Prostate gland (tissue), 2 donors: ENCODE data around the gene MBNL1. TPM values are rescaled to one million over a fixed set of nuclear protein-coding genes. Genes with fewer than 3 reads are reported as not detected.

Experiments used
- DNase-seq: peaks from one replicate; pipeline ENCODE4 v3.0.0-alpha.2; 2019; ENCODE audit warnings: low spot score
- H3K27ac ChIP-seq, 2 donors: fragments of 200-600 bp; sonication (generic); 2 replicates each; pipeline ENCODE4 v1.5.1; 2017 to 2019
- H3K27me3 ChIP-seq: fragments of 200-600 bp; sonication (generic); replicated peaks from 2 replicates; pipeline ENCODE4 v1.5.1; 2019; ENCODE audit not compliant: insufficient read depth
- H3K36me3 ChIP-seq, 2 donors: fragments of 200-600 bp; sonication (generic); 1 replicate in 1 of 2; 2 replicates in 1 of 2; pipeline versions ENCODE4 v1.5.1 to v1.8.1; 2017 to 2019
- H3K4me1 ChIP-seq: fragments of 200-600 bp; sonication (generic); replicated peaks from 2 replicates; pipeline ENCODE4 v1.5.1; 2019
- H3K4me3 ChIP-seq, 2 donors: fragments of 200-600 bp; sonication (generic); 2 replicates each; pipeline ENCODE4 v1.5.1; 2017 to 2019
- H3K9me3 ChIP-seq: fragments of 200-600 bp; sonication (generic); 2 replicates; pipeline ENCODE4 v1.5.1; 2017
- POLR2A ChIP-seq: fragments of 450-650 bp; IDR thresholded peaks from one replicate; pipeline ENCODE4 v1.6.1; 2016; ENCODE audit warnings: antibody characterized with exemption, mild to moderate bottlenecking
- POLR2AphosphoS5 ChIP-seq: sonication (generic); formaldehyde crosslinking; IDR thresholded peaks from one replicate; pipeline ENCODE4 v1.6.1; 2017; ENCODE audit warnings: antibody characterized with exemption
- WGBS: methylation state at CpG from one replicate; pipeline ENCODE4 v1.1.5; 2018; 5-methylcytosine and 5-hydroxymethylcytosine counted together
- intact Hi-C: fragments of 100-400 bp; cut with DNase I; formaldehyde crosslinking; loops from one replicate; pipeline ENCODE4 v1.14.2; 2022
- total RNA-seq, 2 donors: library from RNA; depleted of rRNA; stranded (reverse); fragments of >200 nt; gene quantifications; one replicate each; pipeline ENCODE4 v1.1.0, GENCODE V29; 2016
- TF ChIP-seq, protein P1 (sequence below), 4 experiments: fragments of 200-600 bp in 2 of 4; fragments of 450-650 bp in 2 of 4; sonication (generic) in 2 of 4; IDR thresholded peaks; 1 replicate in 3 of 4; 2 replicates in 1 of 4; pipeline ENCODE4 v1.5.1; 2016 to 2019; ENCODE audit warnings: antibody characterized with exemption in 4 of 4, mild to moderate bottlenecking in 2 of 4, moderate library complexity in 2 of 4

MBNL1 gene
- total RNA-seq, 2 donors from 2014 or later = 131 to 226 TPM

- H3K36me3 ChIP-seq = no peaks in the 10 kb centered on the region
- no peak overlapping the region for H3K4me3 ChIP-seq
- DNase-seq = no peak
- no peaks in the 10 kb centered on the region for H3K27me3 ChIP-seq
- H3K9me3 ChIP-seq = no peaks in the 10 kb centered on the region
- intact Hi-C loops = no loop called here
- TF ChIP-seq, protein P1, sequence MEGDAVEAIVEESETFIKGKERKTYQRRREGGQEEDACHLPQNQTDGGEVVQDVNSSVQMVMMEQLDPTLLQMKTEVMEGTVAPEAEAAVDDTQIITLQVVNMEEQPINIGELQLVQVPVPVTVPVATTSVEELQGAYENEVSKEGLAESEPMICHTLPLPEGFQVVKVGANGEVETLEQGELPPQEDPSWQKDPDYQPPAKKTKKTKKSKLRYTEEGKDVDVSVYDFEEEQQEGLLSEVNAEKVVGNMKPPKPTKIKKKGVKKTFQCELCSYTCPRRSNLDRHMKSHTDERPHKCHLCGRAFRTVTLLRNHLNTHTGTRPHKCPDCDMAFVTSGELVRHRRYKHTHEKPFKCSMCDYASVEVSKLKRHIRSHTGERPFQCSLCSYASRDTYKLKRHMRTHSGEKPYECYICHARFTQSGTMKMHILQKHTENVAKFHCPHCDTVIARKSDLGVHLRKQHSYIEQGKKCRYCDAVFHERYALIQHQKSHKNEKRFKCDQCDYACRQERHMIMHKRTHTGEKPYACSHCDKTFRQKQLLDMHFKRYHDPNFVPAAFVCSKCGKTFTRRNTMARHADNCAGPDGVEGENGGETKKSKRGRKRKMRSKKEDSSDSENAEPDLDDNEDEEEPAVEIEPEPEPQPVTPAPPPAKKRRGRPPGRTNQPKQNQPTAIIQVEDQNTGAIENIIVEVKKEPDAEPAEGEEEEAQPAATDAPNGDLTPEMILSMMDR (IDR thresholded peaks at IDR 0.05) = no peak
- TF ChIP-seq POLR2AphosphoS5 (no peak), POLR2A (no peak)
- no peak overlapping the region for H3K27ac ChIP-seq
- no peaks in the 10 kb centered on the region for H3K4me1 ChIP-seq
These were observed 49.8 kb downstream of the MBNL1 start for GRCh38 chr3:152318512-152318911.

GRCh38 chr3:152319256-152319655 lies 50.5 kb downstream of the MBNL1 start:
- no peak overlapping the region for H3K27ac ChIP-seq
- no peak overlapping the region for H3K4me3 ChIP-seq
- no peaks in the 10 kb centered on the region for H3K4me1 ChIP-seq
- DNase-seq = no peak
- WGBS = 92% methylated on average over 2 of the region's 2 CpGs
- H3K27me3 ChIP-seq = no peaks in the 10 kb centered on the region
- intact Hi-C loops = no loop called here
- H3K9me3 ChIP-seq = no peaks in the 10 kb centered on the region
- TF ChIP-seq POLR2A (no peak), POLR2AphosphoS5 (no peak)
- TF ChIP-seq, protein P1 (IDR thresholded peaks at IDR 0.05) = no peak
- no peaks in the 10 kb centered on the region for H3K36me3 ChIP-seq

GRCh38 chr3:152319831-152320617 lies 51.3 kb downstream of the MBNL1 start:
- Histone ChIP-seq H3K9me3 (no peaks in the 10 kb centered on the region), H3K4me3 (no peak overlapping the region), H3K4me1 (no peaks in the 10 kb centered on the region), H3K27me3 (no peaks in the 10 kb centered on the region), H3K27ac (no peak overlapping the region), H3K36me3 (no peaks in the 10 kb centered on the region)
- TF ChIP-seq, protein P1 (IDR thresholded peaks at IDR 0.05) = no peak
- TF ChIP-seq POLR2AphosphoS5 (no peak), POLR2A (no peak)
- intact Hi-C loops = no loop called here
- DNase-seq = no peak
- 76% methylated on average over 3 of the region's 3 CpGs for WGBS

GRCh38 chr3:152321200-152321954 lies 52.6 kb downstream of the MBNL1 start:
- WGBS = 68% methylated on average over 2 of the region's 2 CpGs
- no peaks in the 10 kb centered on the region for H3K36me3 ChIP-seq
- peak overlapping the region in 1 of 2 donors; percentile 10 for H3K27ac ChIP-seq
- H3K9me3 ChIP-seq = no peaks in the 10 kb centered on the region
- H3K4me3 ChIP-seq = no peak overlapping the region
- intact Hi-C loops = no loop called here
- no peak for TF ChIP-seq POLR2A
- TF ChIP-seq POLR2AphosphoS5 = no peak
- TF ChIP-seq, protein P1 (IDR thresholded peaks at IDR 0.05) = no peak
- H3K27me3 ChIP-seq = no peaks in the 10 kb centered on the region
- H3K4me1 ChIP-seq = no peaks in the 10 kb centered on the region
- no peak for DNase-seq
